ENCODE data around the gene SIRT6. TPM values are rescaled to one million over a fixed set of nuclear protein-coding genes. Genes with fewer than 3 reads are reported as not detected.
A peak's percentile ranks its signal among the peaks of the same experiment; 100 is the strongest.

The SIRT6 gene
- polyA plus RNA-seq, 1 donor (not counting 4 experiments of a cell fraction or from before 2014, with no cell fraction given): 14.6 TPM

DNA sequence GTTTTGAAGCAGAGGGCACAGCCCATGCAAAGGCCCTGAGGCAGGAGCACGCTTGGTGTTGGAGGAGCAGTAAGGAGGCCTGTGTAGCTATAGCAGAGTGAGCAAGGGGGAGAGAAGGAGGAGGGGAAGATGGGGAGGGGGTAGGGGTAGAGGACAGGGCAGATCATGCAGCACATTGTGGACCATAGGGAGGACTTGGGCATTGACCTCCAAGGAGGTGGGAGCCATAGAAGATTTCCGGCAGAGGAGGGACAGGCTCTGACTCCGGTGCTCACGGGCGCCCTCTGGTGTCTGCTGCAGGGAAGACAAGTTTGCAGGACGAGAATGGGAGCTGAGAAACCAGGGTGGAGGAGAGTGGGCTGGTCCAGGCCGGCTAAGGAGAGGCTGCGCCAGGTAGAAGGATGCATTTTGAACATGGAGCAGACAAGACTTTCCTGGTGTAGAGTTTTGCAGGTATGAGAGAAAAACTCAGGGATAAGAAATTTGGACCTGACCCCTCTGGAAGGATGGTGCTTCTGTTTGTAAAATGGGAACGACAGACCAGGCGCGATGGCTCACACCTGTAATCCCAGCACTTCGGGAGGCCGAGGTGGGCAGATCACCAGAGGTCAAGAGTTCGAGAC is 42.6 kb downstream of the SIRT6 start:
- H3K9me3 ChIP-seq (ENCODE audit: control insufficient read depth, low read depth, low read length): no peaks in the 10 kb centered on the region
- dilution Hi-C loops (cut with MboI; ENCODE audit: extremely low pct_ligation_motif_present, low sequenced_read_pairs): no loop called here
- FAIRE-seq (peak; percentile 39), DNase-seq (ENCODE audit: low read depth, low spot score) (no peak)
- H3K4me2 ChIP-seq (ENCODE audit: control insufficient read depth, extremely low read depth, insufficient read depth, low read depth, low read length): no peak overlapping the region
- no peak overlapping the region for H3K27ac ChIP-seq (ENCODE audit: control insufficient read depth, insufficient read depth, low read length)
- no peaks in the 10 kb centered on the region for H3K9me1 ChIP-seq (ENCODE audit: control insufficient read depth, extremely low read depth, insufficient read depth, low read length)
- H3K4me3 ChIP-seq (ENCODE audit: control insufficient read depth in 2 of 3, extremely low read depth in 1 of 3, insufficient read depth in 2 of 3, low read depth in 1 of 3, low read length in 3 of 3): no peak overlapping the region
- H3K27me3 ChIP-seq (ENCODE audit: control insufficient read depth, extremely low read depth, insufficient read depth, low read length): no peaks in the 10 kb centered on the region
- no peaks in the 10 kb centered on the region for H3K36me3 ChIP-seq (ENCODE audit: control insufficient read depth in 2 of 2, extremely low read depth in 1 of 2, insufficient read depth in 2 of 2, low read length in 2 of 2)
- TF ChIP-seq, protein P1, sequence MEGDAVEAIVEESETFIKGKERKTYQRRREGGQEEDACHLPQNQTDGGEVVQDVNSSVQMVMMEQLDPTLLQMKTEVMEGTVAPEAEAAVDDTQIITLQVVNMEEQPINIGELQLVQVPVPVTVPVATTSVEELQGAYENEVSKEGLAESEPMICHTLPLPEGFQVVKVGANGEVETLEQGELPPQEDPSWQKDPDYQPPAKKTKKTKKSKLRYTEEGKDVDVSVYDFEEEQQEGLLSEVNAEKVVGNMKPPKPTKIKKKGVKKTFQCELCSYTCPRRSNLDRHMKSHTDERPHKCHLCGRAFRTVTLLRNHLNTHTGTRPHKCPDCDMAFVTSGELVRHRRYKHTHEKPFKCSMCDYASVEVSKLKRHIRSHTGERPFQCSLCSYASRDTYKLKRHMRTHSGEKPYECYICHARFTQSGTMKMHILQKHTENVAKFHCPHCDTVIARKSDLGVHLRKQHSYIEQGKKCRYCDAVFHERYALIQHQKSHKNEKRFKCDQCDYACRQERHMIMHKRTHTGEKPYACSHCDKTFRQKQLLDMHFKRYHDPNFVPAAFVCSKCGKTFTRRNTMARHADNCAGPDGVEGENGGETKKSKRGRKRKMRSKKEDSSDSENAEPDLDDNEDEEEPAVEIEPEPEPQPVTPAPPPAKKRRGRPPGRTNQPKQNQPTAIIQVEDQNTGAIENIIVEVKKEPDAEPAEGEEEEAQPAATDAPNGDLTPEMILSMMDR (optimal IDR thresholded peaks at IDR 0.05 in 1 of 3, IDR thresholded peaks at IDR 0.05 in 1 of 3, conservative IDR thresholded peaks at IDR 0.05 in 1 of 3; ENCODE audit: extremely low read depth in 1 of 3, insufficient read depth in 2 of 3, low read length in 3 of 3): peak; percentile 92 to 93 (median 92)
- no peak for TF ChIP-seq EZH2 (IDR thresholded peaks at IDR 0.05; ENCODE audit: low read length)
- no peak overlapping the region for H3K9ac ChIP-seq (ENCODE audit: control insufficient read depth, extremely low read depth, insufficient read depth, low read length)
- H3K4me1 ChIP-seq (ENCODE audit: control insufficient read depth, extremely low read depth, insufficient read depth, low read length): no peaks in the 10 kb centered on the region
- H2AFZ ChIP-seq (ENCODE audit: control insufficient read depth, low read length): no peak overlapping the region
- H3K79me2 ChIP-seq (ENCODE audit: control insufficient read depth, insufficient read depth, low read length): no peaks in the 10 kb centered on the region
- no peaks in the 10 kb centered on the region for H4K20me1 ChIP-seq (ENCODE audit: control insufficient read depth, extremely low read depth, insufficient read depth, low read length)

DNA sequence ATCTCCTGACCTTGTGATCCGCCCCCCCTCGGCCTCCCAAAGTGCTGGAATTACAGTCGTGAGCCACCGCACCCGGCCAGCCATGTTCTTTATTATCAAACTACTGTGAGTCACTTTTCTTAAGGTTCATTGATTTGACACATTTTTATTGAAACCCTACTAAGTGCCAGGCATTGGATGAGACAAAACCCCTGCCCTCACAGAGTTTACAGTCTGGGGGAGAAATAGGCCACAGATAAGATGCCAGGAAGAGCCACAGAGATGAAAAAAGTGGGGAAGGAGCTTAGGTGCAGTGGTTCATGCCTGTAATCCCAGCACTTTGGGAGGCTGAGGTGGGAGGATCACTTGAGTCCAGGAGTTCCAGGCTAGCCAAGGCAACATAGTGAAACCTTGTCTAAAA is 43.9 kb downstream of the SIRT6 start:
- H3K36me3 ChIP-seq (ENCODE audit: control insufficient read depth in 2 of 2, extremely low read depth in 1 of 2, insufficient read depth in 2 of 2, low read length in 2 of 2): no peaks in the 10 kb centered on the region
- H3K9ac ChIP-seq (ENCODE audit: control insufficient read depth, extremely low read depth, insufficient read depth, low read length): no peak overlapping the region
- no peak for FAIRE-seq
- dilution Hi-C loops (cut with MboI; ENCODE audit: extremely low pct_ligation_motif_present, low sequenced_read_pairs): no loop called here
- no peaks in the 10 kb centered on the region for H3K79me2 ChIP-seq (ENCODE audit: control insufficient read depth, insufficient read depth, low read length)
- H3K4me3 ChIP-seq (ENCODE audit: control insufficient read depth in 2 of 3, extremely low read depth in 1 of 3, insufficient read depth in 2 of 3, low read depth in 1 of 3, low read length in 3 of 3): no peak overlapping the region
- no peak overlapping the region for H3K27ac ChIP-seq (ENCODE audit: control insufficient read depth, insufficient read depth, low read length)
- H4K20me1 ChIP-seq (ENCODE audit: control insufficient read depth, extremely low read depth, insufficient read depth, low read length): no peaks in the 10 kb centered on the region
- TF ChIP-seq, protein P1 (optimal IDR thresholded peaks at IDR 0.05 in 1 of 3, IDR thresholded peaks at IDR 0.05 in 1 of 3, conservative IDR thresholded peaks at IDR 0.05 in 1 of 3; ENCODE audit: extremely low read depth in 1 of 3, insufficient read depth in 2 of 3, low read length in 3 of 3): no peak
- TF ChIP-seq EZH2 (IDR thresholded peaks at IDR 0.05; ENCODE audit: low read length): no peak
- no peaks in the 10 kb centered on the region for H3K9me1 ChIP-seq (ENCODE audit: control insufficient read depth, extremely low read depth, insufficient read depth, low read length)
- DNase-seq (ENCODE audit: low read depth, low spot score): no peak
- no peaks in the 10 kb centered on the region for H3K27me3 ChIP-seq (ENCODE audit: control insufficient read depth, extremely low read depth, insufficient read depth, low read length)
- no peak overlapping the region for H2AFZ ChIP-seq (ENCODE audit: control insufficient read depth, low read length)
- no peak overlapping the region for H3K4me2 ChIP-seq (ENCODE audit: control insufficient read depth, extremely low read depth, insufficient read depth, low read depth, low read length)
- no peaks in the 10 kb centered on the region for H3K9me3 ChIP-seq (ENCODE audit: control insufficient read depth, low read depth, low read length)
- H3K4me1 ChIP-seq (ENCODE audit: control insufficient read depth, extremely low read depth, insufficient read depth, low read length): no peaks in the 10 kb centered on the region

Measured in keratinocyte (primary cell).